KOPT-K1 (cell line): ENCODE results near the gene TMEM222.
"Not testable (repeated sequence)": the region's sequence is repeated elsewhere in the genome, so short reads cannot be mapped to it uniquely, and the experiment has no call there.

Experiments
- H3K27ac ChIP-seq: fragments of 200-600 bp; sonication (generic); 2 replicates; pipeline ENCODE4 v1.5.1; 2016; ENCODE audit warnings: antibody characterized with exemption, mild to moderate bottlenecking, low read depth, low read length; ENCODE audit not compliant: poor library complexity, severe bottlenecking
- H3K36me3 ChIP-seq: fragments of 200-600 bp; sonication (generic); 2 replicates; pipeline ENCODE4 v1.5.1; 2017; ENCODE audit warnings: antibody characterized with exemption, mild to moderate bottlenecking, low read length, moderate library complexity; ENCODE audit not compliant: insufficient read depth
- H3K9me3 ChIP-seq: fragments of 200-600 bp; sonication (generic); 2 replicates; pipeline ENCODE4 v1.5.1; 2017; ENCODE audit warnings: antibody characterized with exemption, low read length, mild to moderate bottlenecking; ENCODE audit not compliant: insufficient read depth, poor library complexity, severe bottlenecking

TMEM222 gene

GRCh38 chr1:27384797-27385196, 62.8 kb downstream of the TMEM222 start:
- not testable (repeated sequence) for H3K36me3 ChIP-seq, H3K27ac ChIP-seq

More at GRCh38 chr1:27384797-27385196, 62.8 kb downstream of the TMEM222 start:
- H3K9me3 ChIP-seq: not testable (repeated sequence)
